SK-N-SH (cell line): ENCODE data around the gene CELF4. TPM values are rescaled to one million over a fixed set of nuclear protein-coding genes. Genes with fewer than 3 reads are reported as not detected.
A peak's percentile ranks its signal among the peaks of the same experiment; 100 is the strongest.

Source experiments
- CTCF ChIA-PET: fragments of 300-600, 350-600 bp; formaldehyde crosslinking; extraction: SDS; loops from one replicate; lab custom pipeline; 2021; lab: Yijun Ruan, JAX
- POLR2A ChIA-PET: fragments of 350-600 bp; sonication (Branson Sonifier 250); formaldehyde crosslinking; extraction: SDS; loops from one replicate; lab custom pipeline; 2020; ENCODE audit warnings: antibody characterized with exemption, inconsistent platforms; lab: Yijun Ruan, JAX
- DNase-seq: peaks from one replicate; pipeline ENCODE4 v3.0.0; 2012
- H2AFZ ChIP-seq: fragments of 200-600 bp; sonication (generic); 2 replicates; pipeline ENCODE4 v1.8.1; 2016; ENCODE audit warnings: antibody characterized with exemption, mild to moderate bottlenecking, low read depth
- H3F3A ChIP-seq: fragments of 200-600 bp; sonication (generic); replicated peaks from 2 replicates; pipeline ENCODE3; 2016; ENCODE audit warnings: antibody characterized with exemption, mild to moderate bottlenecking; ENCODE audit not compliant: insufficient read depth
- H3K27ac ChIP-seq, 2 experiments: fragments of 200-500 bp in 1 of 2; fragments of 200-600 bp in 1 of 2; sonication (Bioruptor generic) in 1 of 2; sonication (generic), shearing (Covaris generic) in 1 of 2; 2 replicates each; pipeline versions ENCODE4 v1.5.1 to v1.6.1; 2014 to 2016; ENCODE audit warnings: low read depth in 2 of 2, inconsistent platforms in 1 of 2, low read length in 1 of 2, mild to moderate bottlenecking in 1 of 2, mixed read lengths in 1 of 2
- H3K27me3 ChIP-seq: fragments of 200-600 bp; sonication (generic), shearing (Covaris generic); 2 replicates; pipeline ENCODE4 v1.6.1; 2016; ENCODE audit warnings: mixed run types; ENCODE audit not compliant: insufficient read depth
- H3K36me3 ChIP-seq, 2 experiments: fragments of 200-500 bp in 1 of 2; fragments of 200-600 bp in 1 of 2; sonication (Bioruptor generic) in 1 of 2; sonication (generic) in 1 of 2; replicated peaks in 1 of 2; 2 replicates each; pipeline versions ENCODE3 to v1.5.1; 2014 to 2016; ENCODE audit warnings: low read length in 1 of 2, mild to moderate bottlenecking in 1 of 2; ENCODE audit not compliant: insufficient read depth in 2 of 2, control insufficient read depth in 1 of 2
- H3K4me1 ChIP-seq, 2 experiments: fragments of 200-500 bp in 1 of 2; fragments of 200-600 bp in 1 of 2; sonication (Bioruptor generic) in 1 of 2; sonication (generic), shearing (Covaris generic) in 1 of 2; 2 replicates each; pipeline versions ENCODE4 v1.5.1 to v1.6.1; 2014 to 2016; ENCODE audit warnings: low read depth in 1 of 2, low read length in 1 of 2, mixed run types in 1 of 2; ENCODE audit not compliant: insufficient read depth in 2 of 2, control insufficient read depth in 1 of 2
- H3K4me2 ChIP-seq: fragments of 200-600 bp; sonication (generic), shearing (Covaris generic); 2 replicates; pipeline ENCODE4 v1.6.1; 2017; ENCODE audit warnings: mixed run types
- H3K4me3 ChIP-seq, 2 experiments: fragments of 200-500 bp in 1 of 2; fragments of 200-600 bp in 1 of 2; sonication (Bioruptor generic) in 1 of 2; sonication (generic), shearing (Covaris generic) in 1 of 2; 2 replicates each; pipeline versions ENCODE4 v1.5.1 to v1.8.1; 2014 to 2016; ENCODE audit warnings: low read depth in 2 of 2, inconsistent platforms in 1 of 2, low read length in 1 of 2, mild to moderate bottlenecking in 1 of 2, mixed read lengths in 1 of 2, moderate library complexity in 1 of 2
- H3K79me2 ChIP-seq: fragments of 200-600 bp; sonication (generic); 2 replicates; pipeline ENCODE4 v1.8.1; 2017; ENCODE audit warnings: mild to moderate bottlenecking; ENCODE audit not compliant: insufficient read depth
- H3K9ac ChIP-seq: fragments of 200-600 bp; sonication (generic); 2 replicates; pipeline ENCODE4 v1.6.1; 2017; ENCODE audit warnings: mixed run types
- H3K9me2 ChIP-seq: fragments of 200-600 bp; sonication (generic); 2 replicates; pipeline ENCODE4 v1.6.1; 2017; ENCODE audit warnings: mixed run types
- H3K9me3 ChIP-seq: fragments of 200-600 bp; sonication (generic); 2 replicates; pipeline ENCODE4 v1.6.1; 2017; ENCODE audit warnings: mixed run types, mild to moderate bottlenecking, moderate library complexity
- H4K20me1 ChIP-seq: fragments of 200-600 bp; sonication (generic); 2 replicates; pipeline ENCODE4 v1.6.1; 2017; ENCODE audit warnings: mild to moderate bottlenecking, mixed run types; ENCODE audit not compliant: insufficient read depth
- EP300 ChIP-seq, 2 experiments: IDR thresholded peaks; 2 replicates each; pipeline versions ENCODE4 v1.4.0 to v1.6.1; 2012; ENCODE audit warnings: borderline replicate concordance in 1 of 2, low read depth in 1 of 2, low read length in 1 of 2
- FOXJ3 ChIP-seq: sonication (generic); formaldehyde crosslinking; IDR thresholded peaks from 2 replicates; pipeline ENCODE4 v1.5.1; 2020; ENCODE audit warnings: mild to moderate bottlenecking, missing genetic modification reagents
- IRF3 ChIP-seq: fragments of 150-350 bp; IDR thresholded peaks from 2 replicates; pipeline ENCODE4 v1.6.1; 2016; ENCODE audit warnings: mild to moderate bottlenecking, low read depth, low read length
- NRF1 ChIP-seq: IDR thresholded peaks from 2 replicates; pipeline ENCODE4 v1.6.1; 2012; ENCODE audit warnings: low read depth, mild to moderate bottlenecking, low read length
- POLR2AphosphoS5 ChIP-seq: IDR thresholded peaks from 2 replicates; pipeline ENCODE4 v1.6.1; 2012; ENCODE audit warnings: low read depth, low read length
- RAD21 ChIP-seq: IDR thresholded peaks from 2 replicates; pipeline ENCODE4 v1.6.1; 2012; ENCODE audit warnings: mild to moderate bottlenecking, low read length
- RCOR1 ChIP-seq: fragments of 150-350 bp; IDR thresholded peaks from 2 replicates; pipeline ENCODE4 v1.6.1; 2017; ENCODE audit warnings: antibody characterized with exemption, low read length
- REST ChIP-seq: IDR thresholded peaks from 2 replicates; pipeline ENCODE4 v1.6.1; 2012; ENCODE audit warnings: mild to moderate bottlenecking, low read depth, low read length, moderate library complexity
- YY1 ChIP-seq: IDR thresholded peaks from 2 replicates; pipeline ENCODE4 v1.4.0; 2012; ENCODE audit warnings: low read depth, mild to moderate bottlenecking
- ZBTB33 ChIP-seq: IDR thresholded peaks from 2 replicates; pipeline ENCODE4 v1.4.0; 2012; ENCODE audit warnings: low read depth, borderline replicate concordance
- WGBS: methylation state at CpG from one replicate; pipeline ENCODE4 v1.1.6; 2017; ENCODE audit warnings: low lambda C conversion rate; 5-methylcytosine and 5-hydroxymethylcytosine counted together
- polyA plus RNA-seq, 3 experiments: library from polyadenylated mRNA; depleted of rRNA; stranded (reverse); fragments of >200 nt; gene quantifications; 2 replicates each; pipeline ENCODE4 v1.2.3, GENCODE V29; 2012
- TF ChIP-seq, protein P1 (sequence below): IDR thresholded peaks from 2 replicates; pipeline ENCODE4; 2012

Gene CELF4
- polyA plus RNA-seq, 1 of the 3 experiments (the other 2 are of a cell fraction) = 0.26 TPM

- POLR2A ChIA-PET = no interaction called here
- no peaks in the 10 kb centered on the region for H3K79me2 ChIP-seq
- H3F3A ChIP-seq = no peaks in the 10 kb centered on the region
- TF ChIP-seq FOXJ3 (CRISPR knock-in tag) = no peak
- TF ChIP-seq REST = no peak
- TF ChIP-seq RCOR1 = no peak
- TF ChIP-seq, protein P1, sequence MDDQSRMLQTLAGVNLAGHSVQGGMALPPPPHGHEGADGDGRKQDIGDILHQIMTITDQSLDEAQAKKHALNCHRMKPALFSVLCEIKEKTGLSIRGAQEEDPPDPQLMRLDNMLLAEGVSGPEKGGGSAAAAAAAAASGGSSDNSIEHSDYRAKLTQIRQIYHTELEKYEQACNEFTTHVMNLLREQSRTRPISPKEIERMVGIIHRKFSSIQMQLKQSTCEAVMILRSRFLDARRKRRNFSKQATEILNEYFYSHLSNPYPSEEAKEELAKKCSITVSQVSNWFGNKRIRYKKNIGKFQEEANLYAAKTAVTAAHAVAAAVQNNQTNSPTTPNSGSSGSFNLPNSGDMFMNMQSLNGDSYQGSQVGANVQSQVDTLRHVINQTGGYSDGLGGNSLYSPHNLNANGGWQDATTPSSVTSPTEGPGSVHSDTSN = no peak
- TF ChIP-seq YY1 = no peak
- no peak for TF ChIP-seq NRF1
- TF ChIP-seq RAD21 = no peak
- TF ChIP-seq POLR2AphosphoS5 = no peak
- no peak for TF ChIP-seq EP300 (IDR thresholded peaks at IDR 0.05; ENCODE audit: borderline replicate concordance in 1 of 2, low read depth in 1 of 2, low read length in 1 of 2)
- no peak for TF ChIP-seq ZBTB33
- TF ChIP-seq IRF3 = no peak
- CTCF ChIA-PET = interaction anchor here (1.1 to 17.3 kb wide), 9 partner anchors 15 to 333 kb away, joined by 3 to 298 read pairs (median 12); no protein-coding TSS in a partner anchor
- H3K4me1 ChIP-seq = peaks cover 0 to 79% of the 10 kb centered on the region in 2 experiments; a peak in 2 of 4 replicates
- 62% methylated on average over 10 of the region's 10 CpGs for WGBS
- no peak overlapping the region for H2AFZ ChIP-seq
- no peaks in the 10 kb centered on the region for H3K36me3 ChIP-seq
- no peaks in the 10 kb centered on the region for H3K9me2 ChIP-seq
- H3K27ac ChIP-seq = peak overlapping the region in 1 of 2 experiments; percentile 60; a peak in 2 of 4 replicates
- no peak overlapping the region for H3K4me3 ChIP-seq
- no peak for DNase-seq
- H3K4me2 ChIP-seq = no peak overlapping the region
- H3K9me3 ChIP-seq = no peaks in the 10 kb centered on the region
- H3K9ac ChIP-seq = no peak overlapping the region
- no peaks in the 10 kb centered on the region for H3K27me3 ChIP-seq
- no peaks in the 10 kb centered on the region for H4K20me1 ChIP-seq
Measured at GRCh38 chr18:37445836-37446235, 119.8 kb downstream of the CELF4 start.
